ENCODE data around the gene SNX15. TPM values are rescaled to one million over a fixed set of nuclear protein-coding genes. Genes with fewer than 3 reads are reported as not detected.

The SNX15 gene
- total RNA-seq, 8 experiments from 2014 or later, result 8.5 to 27.1 (median 13.9) TPM

GRCh38 chr11:65083834-65084597, 56.8 kb downstream of the SNX15 start, which contains the start of the genes CDCA5 and ZFPL1:
Gene CDCA5 (minus strand): TSS chr11:65084040. CDS start chr11:65083978, 62 bp downstream.
Gene ZFPL1 (plus strand): TSS chr11:65084222. CDS start chr11:65084699, 477 bp downstream.
- WGBS, 10 experiments, result 0 to 4% (median 4%) methylated on average over 4 to 15 of the region's 79 CpGs; no CpG with 5 or more reads in 7 of the 10 experiments
- Histone ChIP-seq H3K27ac (peak within 1 kb of the TSS; percentile 95 to 98), H3K4me3 (peak within 1 kb of the TSS; percentile 64 to 91 (median 82)), H3K4me1 (replicated peaks in 1 of 2) (peaks cover 8% of the 10 kb centered on the region in 2 donors)
- in situ Hi-C loops (cut with MboI; ENCODE audit: low pct_unique_long_range_greater_than_20kb in 2 of 9, low sequenced_read_pairs in 9 of 9, unreplicated experiment in 9 of 9), result no loop called here
- ATAC-seq (replicated peaks in 6 of 8), result peak; percentile 88 to 98 (median 94)

- Histone ChIP-seq H3K4me1 (replicated peaks in 1 of 2) (peaks cover 8% of the 10 kb centered on the region in 2 donors), H3K4me3 (peak overlapping the region; percentile 64 to 91 (median 82)), H3K27ac (peak overlapping the region; percentile 95 to 98)
- 0 to 65% (median 53%) methylated on average over 2 to 12 of the region's 23 CpGs; no CpG with 5 or more reads in 3 of the 10 experiments for WGBS, 10 experiments
- in situ Hi-C loops (cut with MboI; ENCODE audit: low pct_unique_long_range_greater_than_20kb in 2 of 9, low sequenced_read_pairs in 9 of 9, unreplicated experiment in 9 of 9), result no loop called here
- ATAC-seq (replicated peaks in 6 of 8), result peak in 1 of 8 experiments; percentile 13
Measured at GRCh38 chr11:65084598-65085375, 57.5 kb downstream of the SNX15 start.

- Histone ChIP-seq H3K4me1 (replicated peaks in 1 of 2) (peaks cover 8% of the 10 kb centered on the region in 2 donors), H3K4me3 (peak overlapping the region in 3 of 5 donors; percentile 82 to 91 (median 82)), H3K27ac (no peak overlapping the region)
- 20 to 96% (median 90%) methylated on average over 1 to 4 of the region's 4 CpGs; no CpG with 5 or more reads in 6 of the 10 experiments for WGBS, 10 experiments
- no peak for ATAC-seq (replicated peaks in 6 of 8)
- in situ Hi-C loops (cut with MboI; ENCODE audit: low pct_unique_long_range_greater_than_20kb in 2 of 9, low sequenced_read_pairs in 9 of 9, unreplicated experiment in 9 of 9), result no loop called here
Measured at GRCh38 chr11:65085446-65085845, 58.2 kb downstream of the SNX15 start.

- Histone ChIP-seq H3K4me3 (no peak overlapping the region), H3K4me1 (replicated peaks in 1 of 2) (peaks cover 8% of the 10 kb centered on the region in 2 donors), H3K27ac (no peak overlapping the region)
- no peak for ATAC-seq (replicated peaks in 6 of 8)
- WGBS, 10 experiments, result 40 to 100% (median 80%) methylated on average over 1 of the region's 9 CpGs; no CpG with 5 or more reads in 7 of the 10 experiments
- in situ Hi-C loops (cut with MboI; ENCODE audit: low pct_unique_long_range_greater_than_20kb in 2 of 9, low sequenced_read_pairs in 9 of 9, unreplicated experiment in 9 of 9), result no loop called here
Measured at GRCh38 chr11:65086809-65087208, 59.6 kb downstream of the SNX15 start.

- ATAC-seq (replicated peaks in 6 of 8), result no peak
- H3K4me3 ChIP-seq, result no peak overlapping the region
- 80 to 100% (median 93%) methylated on average over 1 to 3 of the region's 11 CpGs; no CpG with 5 or more reads in 7 of the 10 experiments for WGBS, 10 experiments
Measured at GRCh38 chr11:65087216-65087615, 60.0 kb downstream of the SNX15 start.

GRCh38 chr11:65087827-65088226, 60.6 kb downstream of the SNX15 start:
- Histone ChIP-seq H3K27ac (no peak overlapping the region), H3K4me1 (replicated peaks in 1 of 2) (peaks cover 8% of the 10 kb centered on the region in 2 donors), H3K4me3 (no peak overlapping the region)
- ATAC-seq (replicated peaks in 6 of 8), result no peak
- 73 to 100% (median 100%) methylated on average over 1 to 6 of the region's 15 CpGs; no CpG with 5 or more reads in 5 of the 10 experiments for WGBS, 10 experiments
- in situ Hi-C loops (cut with MboI; ENCODE audit: low pct_unique_long_range_greater_than_20kb in 2 of 9, low sequenced_read_pairs in 9 of 9, unreplicated experiment in 9 of 9), result no loop called here

More at GRCh38 chr11:65087216-65087615, 60.0 kb downstream of the SNX15 start:
- in situ Hi-C loops (cut with MboI; ENCODE audit: low pct_unique_long_range_greater_than_20kb in 2 of 9, low sequenced_read_pairs in 9 of 9, unreplicated experiment in 9 of 9), result no loop called here
- H3K4me1 ChIP-seq (replicated peaks in 1 of 2), result peaks cover 8% of the 10 kb centered on the region in 2 donors
- no peak overlapping the region for H3K27ac ChIP-seq

GRCh38 chr11:65089621-65090020, 62.4 kb downstream of the SNX15 start:
- H3K27ac ChIP-seq, result no peak overlapping the region
- 50 to 100% (median 96%) methylated on average over 1 to 3 of the region's 4 CpGs; no CpG with 5 or more reads in 5 of the 10 experiments for WGBS, 10 experiments
- no peak for ATAC-seq (replicated peaks in 6 of 8)
- in situ Hi-C loops (cut with MboI; ENCODE audit: low pct_unique_long_range_greater_than_20kb in 2 of 9, low sequenced_read_pairs in 9 of 9, unreplicated experiment in 9 of 9), result no loop called here
- H3K4me3 ChIP-seq, result no peak overlapping the region
- H3K4me1 ChIP-seq (replicated peaks in 1 of 2), result peaks cover 8% of the 10 kb centered on the region in 2 donors

Other genes with a start within 250 kb of the SNX15 start
- 100 to 1,000 TPM in 4 of 8 experiments, 10 to 100 TPM in 4; 65.8 to 317 (median 98.9) TPM for gene SF1, start 248.9 kb upstream of the SNX15 start, total RNA-seq
- 10 to 100 TPM in 3 of 8 experiments, 1 to 10 TPM in 5; 3.0 to 15.7 (median 7.2) TPM for gene MAP4K2, start 224.2 kb upstream of the SNX15 start, total RNA-seq
- gene MEN1, start 216.9 kb upstream of the SNX15 start, total RNA-seq, result 10 to 100 TPM; 12.8 to 28.2 (median 17.3) TPM
- 1 to 10 TPM in 1 of 8 experiments, under 1 TPM in 6, not detected in 1; 0.05 to 1.2 (median 0.22) TPM for gene CDC42BPG, start 182.8 kb upstream of the SNX15 start, total RNA-seq
- gene EHD1, start 148.8 kb upstream of the SNX15 start, total RNA-seq, result 10 to 100 TPM; 20.2 to 37.2 (median 30.6) TPM
- 10 to 100 TPM in 4 of 8 experiments, 1 to 10 TPM in 4; 4.9 to 37.2 (median 9.6) TPM for gene ATG2A, start 110.2 kb upstream of the SNX15 start, total RNA-seq
- 10 to 100 TPM in 6 of 8 experiments, 1 to 10 TPM in 2; 8.4 to 48.7 (median 25.8) TPM for gene PPP2R5B, start 102.8 kb upstream of the SNX15 start, total RNA-seq
- gene GPHA2, start 91.5 kb upstream of the SNX15 start, total RNA-seq, result under 1 TPM in 3 of 8 experiments, not detected in 5; 0.16 to 0.93 (median 0.76) TPM
- 1 to 10 TPM in 1 of 8 experiments, under 1 TPM in 3, not detected in 4; 0.11 to 1.8 (median 0.18) TPM for gene MAJIN, start 55.3 kb upstream of the SNX15 start, total RNA-seq
- 10 to 100 TPM in 1 of 8 experiments, 1 to 10 TPM in 4, under 1 TPM in 3; 0.22 to 15.8 (median 1.1) TPM for gene BATF2, start 30.5 kb upstream of the SNX15 start, total RNA-seq
- gene ARL2, start 13.3 kb upstream of the SNX15 start, total RNA-seq, result 100 to 1,000 TPM; 103 to 151 (median 108) TPM
- 10 to 100 TPM in 7 of 8 experiments, 1 to 10 TPM in 1; 8.9 to 18.2 (median 11.5) TPM for gene SAC3D1, start 13.8 kb downstream of the SNX15 start, total RNA-seq
- 1 to 10 TPM in 2 of 8 experiments, under 1 TPM in 5, not detected in 1; 0.52 to 3.9 (median 0.93) TPM for gene NAALADL1, start 31.1 kb downstream of the SNX15 start, total RNA-seq
- 10 to 100 TPM in 3 of 8 experiments, 1 to 10 TPM in 4, under 1 TPM in 1; 0.97 to 25.2 (median 2.0) TPM for gene CDCA5, start 56.6 kb downstream of the SNX15 start, total RNA-seq
- gene ZFPL1, start 56.8 kb downstream of the SNX15 start, total RNA-seq, result 10 to 100 TPM; 33.2 to 95.4 (median 41.7) TPM
- gene VPS51, start 68.8 kb downstream of the SNX15 start, total RNA-seq, result 100 to 1,000 TPM in 3 of 8 experiments, 10 to 100 TPM in 5; 58.3 to 137 (median 89.5) TPM
- gene TM7SF2, start 84.4 kb downstream of the SNX15 start, total RNA-seq, result 10 to 100 TPM; 31.4 to 86.3 (median 45.9) TPM
- 10 to 100 TPM in 7 of 8 experiments, 1 to 10 TPM in 1; 8.4 to 18.4 (median 13.3) TPM for gene ZNHIT2, start 90.3 kb downstream of the SNX15 start, total RNA-seq
- 1,000 to 10,000 TPM in 7 of 8 experiments, 100 to 1,000 TPM in 1; 848 to 1,834 (median 1,237) TPM for gene FAU, start 94.7 kb downstream of the SNX15 start, total RNA-seq
- 10 to 100 TPM; 43.2 to 75.9 (median 52.0) TPM for gene MRPL49, start 94.9 kb downstream of the SNX15 start, total RNA-seq
- 10 to 100 TPM; 11.0 to 26.5 (median 18.1) TPM for gene SYVN1, start 107.1 kb downstream of the SNX15 start, total RNA-seq
- gene SPDYC, start 142.8 kb downstream of the SNX15 start, total RNA-seq, result under 1 TPM in 1 of 8 experiments, not detected in 7; 0.28 TPM
- 10 to 100 TPM; 32.0 to 79.8 (median 45.3) TPM for gene CAPN1, start 154.5 kb downstream of the SNX15 start, total RNA-seq
- gene POLA2, start 234.5 kb downstream of the SNX15 start, total RNA-seq, result 10 to 100 TPM in 3 of 8 experiments, 1 to 10 TPM in 5; 2.9 to 22.0 (median 6.0) TPM